GM11168 (cell line): ENCODE results near the gene NDUFS8.

ENCODE experiments used
- in situ Hi-C: fragments of 300-500 bp; cut with MboI; formaldehyde crosslinking; loops from one replicate; pipeline ENCODE4 v1.12.0; 2022; ENCODE audit warnings: low sequenced_read_pairs; ENCODE audit not compliant: unreplicated experiment

Gene NDUFS8

DNA sequence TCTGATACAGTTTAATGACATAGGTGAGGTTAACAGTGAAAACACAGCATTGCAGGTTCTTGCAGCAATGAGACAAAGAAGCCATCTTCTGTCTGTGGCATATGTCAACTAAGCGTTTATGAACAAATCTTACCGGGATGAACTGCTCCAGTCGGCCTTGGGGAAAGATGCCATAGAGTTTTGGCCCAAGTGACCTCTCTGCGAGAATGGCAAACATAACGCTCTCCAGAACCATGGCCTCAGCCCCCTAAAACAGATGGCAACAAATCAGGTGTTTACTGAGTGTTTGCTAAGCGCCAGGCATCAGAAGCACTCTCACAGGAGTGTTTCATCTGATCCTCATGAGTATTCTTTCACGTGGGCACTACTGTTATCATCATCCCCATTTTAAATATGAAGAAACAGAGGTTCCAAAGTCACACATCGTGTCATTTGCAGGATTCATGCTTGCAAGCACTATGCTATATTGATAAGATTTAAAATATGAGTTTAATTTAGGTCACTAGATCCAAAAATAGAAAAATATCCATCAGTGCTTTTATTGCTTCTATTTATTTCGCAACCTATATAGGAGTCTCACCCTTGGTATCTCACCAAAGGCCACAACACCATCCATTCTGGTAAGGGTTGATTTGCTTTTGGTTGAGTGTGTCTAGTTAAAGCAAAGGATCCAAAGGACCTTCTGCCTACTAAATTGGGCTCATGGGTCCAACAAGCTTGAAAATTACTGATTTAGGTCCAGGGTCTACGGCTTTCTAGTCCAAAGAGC, 44.3 kb downstream of the NDUFS8 start:
- in situ Hi-C loops = no loop called here

DNA sequence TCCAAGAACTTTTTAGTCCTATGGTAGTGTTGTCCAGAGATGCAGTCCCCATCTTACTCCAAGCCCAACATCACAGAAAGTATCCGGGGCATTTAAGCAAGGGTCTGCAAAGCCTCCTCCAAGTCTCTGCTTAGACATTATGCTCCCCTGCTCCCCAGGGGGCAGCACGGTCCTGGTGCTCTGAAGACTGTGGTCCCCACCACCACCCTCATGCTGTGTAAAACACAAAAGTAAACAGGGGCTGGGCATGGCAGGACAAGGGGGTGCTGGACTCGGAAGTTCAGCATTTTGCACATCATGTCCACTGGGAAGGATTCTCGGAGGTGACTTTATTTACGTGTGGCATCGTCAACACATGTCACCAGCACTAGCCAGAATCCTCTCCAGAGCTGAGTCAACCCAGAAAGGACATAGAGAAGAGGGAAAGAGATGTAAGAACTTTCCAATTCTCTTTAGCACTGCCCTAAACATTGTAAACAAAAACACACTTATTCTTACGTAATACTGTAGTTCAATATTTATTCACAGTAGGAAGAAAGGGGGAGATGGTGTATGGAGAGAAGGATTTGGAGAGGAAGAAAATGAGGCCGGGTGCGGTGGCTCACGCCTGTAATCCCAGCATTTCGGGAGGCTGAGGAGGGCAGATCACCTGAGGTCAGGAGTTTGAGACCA, 46.0 kb downstream of the NDUFS8 start:
- in situ Hi-C loops = no loop called here

DNA sequence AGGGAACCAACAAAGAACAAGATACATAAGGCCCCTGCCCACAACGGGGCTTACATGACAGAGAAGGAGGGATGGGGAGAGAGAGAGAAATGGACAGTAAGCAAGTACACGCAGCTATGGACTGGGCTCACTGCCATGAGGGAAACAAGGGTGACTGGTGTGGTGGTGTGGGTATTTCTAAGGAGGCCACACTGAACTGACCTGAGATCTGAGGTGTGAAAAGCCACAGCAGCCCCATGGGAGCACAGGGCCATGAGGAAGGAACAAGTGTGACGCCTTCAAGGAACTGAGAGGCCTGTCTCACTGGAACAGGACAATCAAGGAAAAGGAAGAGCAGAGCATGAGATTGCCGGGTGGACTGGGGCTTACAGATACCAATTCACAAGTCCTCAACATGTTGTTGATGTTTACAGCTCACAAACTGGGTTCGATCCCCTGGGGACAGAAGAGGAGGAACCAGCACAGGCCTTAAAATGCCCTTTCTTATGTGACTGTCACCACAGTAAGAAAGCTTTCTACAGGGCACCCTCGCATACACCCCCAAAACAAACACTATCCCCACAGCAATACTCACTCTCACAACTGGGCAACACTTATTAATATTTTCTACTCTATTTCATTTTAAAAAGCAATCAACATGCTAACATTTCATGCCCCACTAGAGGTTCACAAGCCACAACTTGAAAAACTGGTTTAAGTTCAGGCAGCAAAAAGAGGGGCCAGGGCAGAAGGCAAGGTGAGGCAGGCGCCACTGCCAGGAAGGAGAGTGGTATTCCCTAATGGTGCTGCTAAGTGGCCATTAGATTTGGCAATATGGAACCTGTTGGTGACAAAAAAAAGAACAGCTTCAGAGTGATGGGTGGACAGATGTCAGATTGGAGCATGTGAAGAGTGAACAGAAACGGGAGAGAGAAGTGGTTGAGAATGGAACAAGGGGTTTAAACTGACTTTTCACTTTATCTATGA, 47.4 kb downstream of the NDUFS8 start:
- in situ Hi-C loops = no loop called here

DNA sequence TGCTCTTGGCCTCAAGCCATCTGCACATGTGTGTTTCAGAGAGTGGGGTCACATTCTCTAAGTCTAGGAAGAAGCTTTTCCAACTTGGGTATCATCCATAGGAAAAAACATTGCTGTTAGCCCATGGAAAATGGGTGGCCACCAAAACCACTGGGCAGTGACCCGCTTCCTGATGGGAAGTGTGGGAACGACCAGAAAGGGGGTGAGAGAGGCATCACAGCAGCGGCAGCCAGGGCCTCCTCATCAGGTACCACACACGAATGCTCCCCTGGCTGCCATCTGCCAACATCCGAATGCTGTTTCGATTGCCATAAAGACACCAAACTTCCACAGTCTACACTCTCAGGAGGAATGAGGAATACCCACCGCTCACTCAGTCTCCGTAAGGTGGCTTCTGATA, 50.4 kb downstream of the NDUFS8 start:
- in situ Hi-C loops = no loop called here

DNA sequence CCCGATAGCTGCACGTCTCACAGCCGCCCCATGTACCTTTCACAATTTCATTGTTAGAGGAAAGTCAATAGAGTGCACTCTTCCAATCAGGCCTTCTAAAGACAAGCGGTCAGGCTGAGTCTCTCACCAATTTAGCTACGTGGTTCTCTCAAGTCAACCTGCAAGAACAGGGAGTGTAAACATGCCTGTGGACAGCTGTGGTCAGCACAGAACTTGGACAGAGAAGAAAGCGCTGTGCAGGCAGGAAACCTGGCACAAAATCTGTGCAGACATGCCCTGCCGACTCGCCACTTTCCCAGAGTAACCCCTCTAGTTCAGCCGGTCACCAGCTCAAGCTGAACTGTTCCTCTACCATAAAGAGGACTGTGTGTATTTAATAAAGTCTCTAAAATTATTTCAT, 51.2 kb downstream of the NDUFS8 start:
- in situ Hi-C loops = no loop called here

DNA sequence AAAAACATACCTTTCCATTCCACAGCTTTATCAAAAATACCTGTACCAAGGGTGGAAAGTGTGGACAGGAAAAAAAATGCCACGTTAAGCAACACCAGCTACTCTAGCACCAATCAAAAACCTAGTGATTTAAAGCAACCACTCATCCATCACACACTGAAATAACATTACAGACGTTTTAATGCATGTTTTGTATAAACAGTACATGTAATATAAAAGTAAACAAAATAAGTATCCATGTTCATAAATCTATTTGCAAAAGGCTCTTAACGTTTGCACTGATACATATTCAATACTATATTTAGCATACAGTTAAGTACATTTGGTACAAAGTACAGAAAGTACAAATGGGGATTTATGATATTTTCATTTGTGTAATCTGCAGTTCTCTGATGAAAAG, 52.0 kb downstream of the NDUFS8 start:
- in situ Hi-C loops = no loop called here

DNA sequence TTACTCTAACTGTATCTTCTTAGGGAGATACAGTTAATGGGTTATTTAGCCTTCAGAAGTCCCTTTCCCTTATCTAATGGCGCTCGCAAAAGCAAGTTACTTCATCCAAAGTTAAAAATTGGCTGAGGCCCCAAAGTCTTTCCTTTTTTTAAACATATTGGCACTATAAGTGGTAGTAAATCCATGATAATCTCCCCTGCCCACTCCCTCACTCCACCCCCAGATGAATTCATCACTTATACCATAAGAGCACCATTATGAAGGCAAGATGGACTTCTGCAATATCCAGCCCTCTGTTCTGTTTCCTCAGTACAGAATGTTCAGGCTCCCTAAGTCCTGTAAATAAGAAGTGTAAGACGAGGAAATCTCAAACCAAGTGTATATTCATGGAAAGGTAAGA, 53.0 kb downstream of the NDUFS8 start:
- in situ Hi-C loops = no loop called here
